ENCODE results near the gene DLD. TPM values are rescaled to one million over a fixed set of nuclear protein-coding genes. Genes with fewer than 3 reads are reported as not detected.

Gene DLD
- total and polyA plus RNA-seq, 2 of the 8 experiments (the other 6 are each of a cell fraction or from before 2014, with no cell fraction given), result 63.7 to 88.5 TPM

DNA sequence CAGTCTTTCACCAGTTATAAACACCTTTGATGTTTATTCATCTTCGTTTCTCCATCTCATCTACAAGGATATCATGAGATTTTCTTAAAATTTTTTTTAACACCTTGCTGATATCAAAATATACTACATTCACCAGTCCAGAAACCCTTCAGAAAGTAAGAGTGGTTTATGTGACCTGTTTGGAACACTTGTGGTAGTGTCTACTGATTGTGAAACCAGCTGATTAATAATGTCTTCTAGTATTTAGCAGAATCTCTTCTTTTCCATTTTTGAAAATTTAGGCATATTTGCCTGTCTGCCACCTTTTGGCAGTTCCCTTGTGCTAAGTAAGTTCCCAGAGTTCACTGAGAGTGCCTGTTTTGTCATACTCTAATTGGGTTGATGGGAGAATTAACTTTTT lies 18.5 kb downstream of the DLD start:
- WGBS, 2 experiments (ENCODE audit: extremely low coverage in 1 of 2, insufficient coverage in 1 of 2, insufficient read length in 1 of 2, insufficient replicate concordance in 2 of 2, low coverage in 1 of 2, low lambda C conversion rate in 2 of 2, missing lambda C conversion rate in 1 of 2), result 86% methylated on average over 1 of the region's 1 CpG; no CpG with 5 or more reads in 1 of the 2 experiments
- no peaks in the 10 kb centered on the region for H3K9me3 ChIP-seq (ENCODE audit: insufficient read depth in 2 of 2, low read depth in 1 of 2, low read length in 1 of 2)
- ChIA-PET CTCF (ENCODE audit: partially characterized antibody) (no interaction called here), POLR2A (ENCODE audit: partially characterized antibody) (no interaction called here)
- H2BK15ac ChIP-seq (ENCODE audit: low read length), result no peak overlapping the region
- H3K18ac ChIP-seq (ENCODE audit: extremely low read depth, low read length), result no peak overlapping the region
- H4K20me1 ChIP-seq (replicated peaks in 1 of 2; ENCODE audit: control insufficient read depth in 1 of 2, insufficient read depth in 2 of 2, low read length in 2 of 2), result no peaks in the 10 kb centered on the region
- FAIRE-seq (no peak), DNase-seq (ENCODE audit: low read depth in 1 of 2, low spot score in 2 of 2) (no peak)
- no peak overlapping the region for H3K4me2 ChIP-seq (ENCODE audit: insufficient read depth in 1 of 2, low read depth in 2 of 2, low read length in 2 of 2)
- no peak overlapping the region for H2BK5ac ChIP-seq (ENCODE audit: low read depth, low read length)
- H3K36me3 ChIP-seq (ENCODE audit: control insufficient read depth in 2 of 4, insufficient read depth in 4 of 4, low read length in 3 of 4), result peaks cover 4 to 52% (median 22%) of the 10 kb centered on the region in 4 experiments; a peak in 7 of 8 replicates
- H3K27me3 ChIP-seq (replicated peaks in 1 of 4; ENCODE audit: control insufficient read depth in 3 of 4, extremely low read depth in 1 of 4, insufficient read depth in 3 of 4, low read length in 3 of 4), result no peaks in the 10 kb centered on the region
- no peak overlapping the region for H4K5ac ChIP-seq (ENCODE audit: insufficient read length, low read depth, low read length)
- H2BK12ac ChIP-seq (ENCODE audit: low read depth, low read length), result no peak overlapping the region
- H3K56ac ChIP-seq (replicated peaks; ENCODE audit: insufficient read length, low read depth, low read length), result no peak overlapping the region
- no peak overlapping the region for H4K91ac ChIP-seq (replicated peaks; ENCODE audit: insufficient read length, low read length)
- H3K4me1 ChIP-seq (replicated peaks in 1 of 4; ENCODE audit: control insufficient read depth in 3 of 4, insufficient read depth in 4 of 4, low read length in 3 of 4), result no peaks in the 10 kb centered on the region
- H3K79me2 ChIP-seq (ENCODE audit: control insufficient read depth in 1 of 2, insufficient read depth in 2 of 2, low read length in 2 of 2), result peaks cover 0 to 5% of the 10 kb centered on the region in 2 experiments; a peak in 1 of 4 replicates
- no peak overlapping the region for H4K8ac ChIP-seq (ENCODE audit: extremely low read depth, insufficient read depth, low read length)
- H3K27ac ChIP-seq (ENCODE audit: low read depth, low read length), result no peak overlapping the region
- H2AFZ ChIP-seq (ENCODE audit: low read length), result no peak overlapping the region
- H3K14ac ChIP-seq (ENCODE audit: insufficient read length), result no peak overlapping the region
- H3K4me3 ChIP-seq (ENCODE audit: extremely low read depth in 1 of 4, insufficient read depth in 2 of 4, low read depth in 3 of 4, low read length in 4 of 4), result no peak overlapping the region
- H3K9ac ChIP-seq (replicated peaks in 1 of 4; ENCODE audit: extremely low read depth in 1 of 4, low read depth in 3 of 4, low read length in 3 of 4), result no peak overlapping the region
- H2BK120ac ChIP-seq (replicated peaks; ENCODE audit: low read depth, low read length), result no peak overlapping the region
- H2AK5ac ChIP-seq (ENCODE audit: low read depth, low read length), result no peak overlapping the region
- no peak for TF ChIP-seq CHD1 (IDR thresholded peaks at IDR 0.05; ENCODE audit: low read depth, low read length)
- no peak for TF ChIP-seq EP300 (IDR thresholded peaks at IDR 0.05; ENCODE audit: borderline replicate concordance in 1 of 2, low read depth in 2 of 2, low read length in 2 of 2)
- no peaks in the 10 kb centered on the region for H3K23me2 ChIP-seq (ENCODE audit: low read depth, low read length)
- H3K79me1 ChIP-seq (ENCODE audit: low read depth, low read length), result no peaks in the 10 kb centered on the region
- no peak overlapping the region for H2BK20ac ChIP-seq (ENCODE audit: low read length)
- no peak overlapping the region for H3K4ac ChIP-seq (replicated peaks; ENCODE audit: insufficient read length, low read depth, low read length)
- H3K23ac ChIP-seq (ENCODE audit: insufficient read length), result no peak overlapping the region

All from H1 (cell line).